Measurements from ENCODE around the gene FRY. TPM values are rescaled to one million over a fixed set of nuclear protein-coding genes. Genes with fewer than 3 reads are reported as not detected.

FRY gene
- total RNA-seq, 2 experiments from 2014 or later: 0.47 to 1.4 TPM

DNA sequence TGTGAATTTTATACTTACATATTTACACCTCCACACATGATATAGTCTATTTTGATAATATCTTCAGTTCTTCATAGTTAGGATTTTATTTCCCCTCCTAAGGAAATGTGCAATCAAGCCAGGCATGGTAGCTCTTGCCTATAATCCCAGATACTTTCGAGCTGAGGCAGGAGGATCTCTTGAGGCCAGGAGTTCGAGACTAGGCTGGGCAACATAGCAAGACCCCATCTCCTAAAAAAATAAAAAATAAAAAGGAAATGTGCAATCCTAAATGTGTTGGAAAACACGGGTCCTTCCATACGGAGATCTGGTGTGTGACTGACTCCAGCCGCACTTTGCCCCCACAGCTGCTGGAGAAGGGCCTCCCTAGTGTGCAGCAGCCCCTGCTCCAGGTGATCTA lies 212.1 kb downstream of the FRY start:
- ATAC-seq (no peak), DNase-seq (no peak)
- CTCF ChIA-PET: interaction anchor here (1.5 kb wide), 1 partner anchor 24 kb away, joined by 3 read pairs; no protein-coding TSS in a partner anchor
- Mint-ChIP-seq H3K27me3 (ENCODE audit: low read depth) (no peaks in the 10 kb centered on the region), H3K4me3 (no peak overlapping the region), H3K36me3 (ENCODE audit: low read depth) (no peaks in the 10 kb centered on the region), H3K4me1 (ENCODE audit: low read depth) (peaks cover 7% of the 10 kb centered on the region), H3K27ac (no peak overlapping the region), H3K9me3 (ENCODE audit: insufficient read depth) (no peaks in the 10 kb centered on the region)
- POLR2A ChIA-PET: no interaction called here

DNA sequence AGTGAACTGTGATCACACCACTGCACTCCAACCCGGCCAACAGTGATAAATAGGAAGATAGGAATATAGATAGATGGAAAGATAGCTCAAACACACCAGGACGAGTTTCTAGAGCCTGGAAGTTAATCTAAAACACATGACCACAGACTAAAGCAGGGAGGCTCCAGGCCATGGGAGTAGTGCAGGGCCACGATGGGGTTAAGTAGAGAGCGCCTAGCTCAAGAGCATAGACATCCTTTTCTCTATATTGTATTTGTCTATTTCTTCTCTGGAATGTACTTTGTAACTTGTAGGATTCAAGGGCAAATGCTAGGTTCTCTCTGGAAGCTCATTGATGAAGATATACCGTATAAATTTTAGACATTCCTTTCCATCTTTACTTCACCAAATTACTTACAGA lies 214.0 kb downstream of the FRY start:
- DNase-seq (no peak), ATAC-seq (no peak)
- Mint-ChIP-seq H3K27me3 (ENCODE audit: low read depth) (no peaks in the 10 kb centered on the region), H3K9me3 (ENCODE audit: insufficient read depth) (no peaks in the 10 kb centered on the region), H3K4me1 (ENCODE audit: low read depth) (peaks cover 7% of the 10 kb centered on the region), H3K27ac (no peak overlapping the region), H3K36me3 (ENCODE audit: low read depth) (no peaks in the 10 kb centered on the region), H3K4me3 (no peak overlapping the region)
- CTCF ChIA-PET: interaction anchor here (0.7 to 3.1 kb wide), 13 partner anchors 10 to 335 kb away, joined by 3 to 20 read pairs (median 4); no protein-coding TSS in a partner anchor
- POLR2A ChIA-PET: no interaction called here

DNA sequence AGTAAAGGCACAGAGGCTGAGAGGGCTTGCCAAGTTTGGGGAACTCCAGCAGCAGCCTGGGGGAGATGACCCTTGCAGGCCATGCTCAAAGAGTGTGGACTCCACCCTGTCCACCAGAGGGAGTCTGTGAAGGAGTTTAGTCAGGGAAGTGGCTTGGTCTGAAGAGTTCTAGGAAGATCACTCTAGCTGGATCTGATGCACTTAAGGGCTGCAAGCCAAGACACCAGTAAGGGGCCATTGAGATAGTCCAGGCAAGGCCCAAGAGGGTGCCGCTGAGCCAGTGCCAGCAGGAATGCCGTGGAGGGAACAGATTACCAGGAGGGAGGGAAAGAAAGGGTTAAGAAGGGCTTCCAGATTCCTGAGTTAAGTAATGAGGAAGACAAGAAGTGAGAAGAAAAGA lies 214.9 kb downstream of the FRY start:
- H3K9me3 Mint-ChIP-seq (ENCODE audit: insufficient read depth): no peaks in the 10 kb centered on the region
- ChIA-PET CTCF (interaction anchor here (0.8 to 3.1 kb wide), 16 partner anchors 10 to 336 kb away, joined by 3 to 20 read pairs (median 4); no protein-coding TSS in a partner anchor), POLR2A (no interaction called here)
- peak; percentile 79 for ATAC-seq
- no peaks in the 10 kb centered on the region for H3K36me3 Mint-ChIP-seq (ENCODE audit: low read depth)
- peaks cover 7% of the 10 kb centered on the region for H3K4me1 Mint-ChIP-seq (ENCODE audit: low read depth)
- no peak overlapping the region for H3K4me3 Mint-ChIP-seq
- H3K27ac Mint-ChIP-seq: no peak overlapping the region
- DNase-seq: peak; percentile 58
- no peaks in the 10 kb centered on the region for H3K27me3 Mint-ChIP-seq (ENCODE audit: low read depth)

DNA sequence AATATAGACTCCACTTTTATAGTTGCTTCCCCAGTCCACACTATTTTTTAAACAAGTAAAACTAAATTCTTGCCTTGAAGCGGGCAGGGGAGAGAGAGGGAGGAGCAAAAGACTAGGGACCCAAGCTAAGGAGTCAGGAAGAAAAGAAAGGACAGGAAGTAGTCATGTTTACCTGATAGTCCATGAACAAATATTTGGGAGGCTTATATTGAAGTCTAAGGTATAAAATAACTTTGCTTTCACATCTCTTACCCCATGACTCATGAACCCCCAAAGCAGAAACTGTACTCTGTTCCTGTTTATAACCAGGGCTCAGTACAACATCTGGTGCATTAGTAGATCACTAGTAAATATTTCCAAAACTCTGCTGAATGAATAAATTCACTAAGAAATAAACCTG lies 216.3 kb downstream of the FRY start:
- ChIA-PET CTCF (interaction anchor here (1.0 to 3.1 kb wide), 6 partner anchors 9 to 338 kb away, joined by 3 to 20 read pairs (median 10); no protein-coding TSS in a partner anchor), POLR2A (no interaction called here)
- H3K27ac Mint-ChIP-seq: no peak overlapping the region
- H3K36me3 Mint-ChIP-seq (ENCODE audit: low read depth): no peaks in the 10 kb centered on the region
- peaks cover 7% of the 10 kb centered on the region for H3K4me1 Mint-ChIP-seq (ENCODE audit: low read depth)
- H3K9me3 Mint-ChIP-seq (ENCODE audit: insufficient read depth): no peaks in the 10 kb centered on the region
- H3K27me3 Mint-ChIP-seq (ENCODE audit: low read depth): peaks cover 6% of the 10 kb centered on the region
- no peak for ATAC-seq
- DNase-seq: no peak
- no peak overlapping the region for H3K4me3 Mint-ChIP-seq

DNA sequence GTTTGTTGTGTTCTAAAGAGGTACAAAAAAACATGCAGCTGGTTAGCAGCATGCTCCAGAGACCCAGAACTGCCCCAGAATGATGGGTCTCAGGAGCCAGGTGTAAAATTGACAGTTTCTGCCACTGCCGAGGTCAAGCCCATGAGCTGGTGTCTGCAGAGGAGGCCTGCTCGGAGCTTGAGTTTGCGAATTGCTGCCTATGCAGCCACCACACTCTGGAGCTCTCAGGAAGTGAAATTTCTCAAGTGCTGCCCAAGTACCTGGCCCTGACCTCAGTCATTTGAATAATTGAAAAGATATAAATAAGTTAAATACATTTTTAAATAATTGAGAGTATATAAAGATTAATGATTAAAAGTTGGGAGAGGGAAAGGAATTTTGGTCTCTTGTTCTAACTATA lies 217.2 kb downstream of the FRY start:
- ATAC-seq (no peak), DNase-seq (no peak)
- Mint-ChIP-seq H3K36me3 (ENCODE audit: low read depth) (no peaks in the 10 kb centered on the region), H3K27me3 (ENCODE audit: low read depth) (peaks cover 6% of the 10 kb centered on the region), H3K9me3 (ENCODE audit: insufficient read depth) (no peaks in the 10 kb centered on the region), H3K27ac (no peak overlapping the region), H3K4me1 (ENCODE audit: low read depth) (peaks cover 7% of the 10 kb centered on the region), H3K4me3 (no peak overlapping the region)
- CTCF ChIA-PET: no interaction called here
- POLR2A ChIA-PET: interaction anchor here (0.8 kb wide), 1 partner anchor 66 kb away, joined by 4 read pairs; the partner anchor contains the start of genes BRCA2 and ZAR1L

DNA sequence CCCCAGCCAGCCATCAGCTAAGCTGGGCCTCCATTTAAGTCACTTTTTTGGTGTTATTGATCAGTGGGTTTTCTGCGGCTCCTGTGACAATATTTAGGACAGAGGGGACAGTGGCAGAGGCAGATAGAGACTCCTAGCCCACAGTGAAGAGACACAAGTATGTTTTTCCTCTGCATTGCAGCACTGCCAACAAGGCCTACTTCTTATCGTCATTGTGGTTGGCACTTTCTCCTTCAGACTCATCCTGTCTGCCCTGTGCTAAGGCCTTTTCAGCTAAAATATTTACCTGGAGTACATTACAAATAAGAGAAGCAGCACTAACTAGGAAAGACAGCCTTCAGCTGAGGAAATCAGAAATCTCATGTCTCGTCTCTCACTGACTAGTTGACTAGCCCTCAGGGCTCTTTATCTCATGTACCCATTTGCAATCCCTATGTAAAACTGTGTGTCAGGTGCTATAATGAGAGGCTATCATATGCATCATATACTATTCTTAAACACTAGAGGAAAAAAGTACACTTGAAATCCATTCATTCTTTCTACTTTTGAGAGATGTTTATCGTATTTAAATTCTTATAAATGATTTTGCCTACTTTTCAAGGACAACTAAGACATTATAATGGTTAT lies 221.4 kb downstream of the FRY start:
- H3K27me3 Mint-ChIP-seq (ENCODE audit: low read depth): peaks cover 10% of the 10 kb centered on the region
- H3K4me3 Mint-ChIP-seq: no peak overlapping the region
- ChIA-PET CTCF (interaction anchor here (1.1 kb wide), 1 partner anchor 56 kb away, joined by 3 read pairs; no protein-coding TSS in a partner anchor), POLR2A (no interaction called here)
- no peaks in the 10 kb centered on the region for H3K36me3 Mint-ChIP-seq (ENCODE audit: low read depth)
- DNase-seq: no peak
- no peaks in the 10 kb centered on the region for H3K4me1 Mint-ChIP-seq (ENCODE audit: low read depth)
- H3K9me3 Mint-ChIP-seq (ENCODE audit: insufficient read depth): no peaks in the 10 kb centered on the region
- ATAC-seq: no peak
- no peak overlapping the region for H3K27ac Mint-ChIP-seq

DNA sequence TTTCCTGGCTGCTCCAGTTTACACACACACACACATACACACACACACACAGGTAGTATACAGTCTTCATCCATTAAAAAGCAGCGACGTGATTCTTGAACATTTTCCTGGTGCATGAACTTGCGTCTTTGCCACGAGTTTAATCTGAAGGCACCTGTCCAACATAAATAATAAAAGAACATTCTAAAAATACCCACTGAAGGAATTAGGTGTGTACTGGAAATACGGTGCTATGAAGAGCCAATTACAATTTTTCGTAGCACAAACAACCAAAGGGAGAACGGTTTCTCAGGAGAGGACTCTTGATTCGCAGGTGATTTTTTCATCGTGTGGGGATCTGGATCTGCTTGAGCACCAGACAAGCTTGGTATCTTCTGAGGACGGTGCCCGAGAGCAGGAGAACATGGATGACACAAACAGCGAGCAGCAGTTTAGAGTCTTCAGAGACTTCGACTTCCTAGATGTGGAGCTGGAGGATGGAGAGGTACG lies 222.4 kb downstream of the FRY start:
- no peak for ATAC-seq
- Mint-ChIP-seq H3K9me3 (ENCODE audit: insufficient read depth) (no peaks in the 10 kb centered on the region), H3K4me3 (no peak overlapping the region), H3K4me1 (ENCODE audit: low read depth) (no peaks in the 10 kb centered on the region), H3K36me3 (ENCODE audit: low read depth) (no peaks in the 10 kb centered on the region), H3K27me3 (ENCODE audit: low read depth) (peaks cover 11% of the 10 kb centered on the region), H3K27ac (no peak overlapping the region)
- POLR2A ChIA-PET: interaction anchor here (0.8 kb wide), 1 partner anchor 61 kb away, joined by 4 read pairs; the partner anchor contains the start of genes BRCA2 and ZAR1L
- CTCF ChIA-PET: interaction anchor here (3.1 kb wide), 1 partner anchor 14 kb away, joined by 14 read pairs; no protein-coding TSS in a partner anchor
- DNase-seq: no peak

DNA sequence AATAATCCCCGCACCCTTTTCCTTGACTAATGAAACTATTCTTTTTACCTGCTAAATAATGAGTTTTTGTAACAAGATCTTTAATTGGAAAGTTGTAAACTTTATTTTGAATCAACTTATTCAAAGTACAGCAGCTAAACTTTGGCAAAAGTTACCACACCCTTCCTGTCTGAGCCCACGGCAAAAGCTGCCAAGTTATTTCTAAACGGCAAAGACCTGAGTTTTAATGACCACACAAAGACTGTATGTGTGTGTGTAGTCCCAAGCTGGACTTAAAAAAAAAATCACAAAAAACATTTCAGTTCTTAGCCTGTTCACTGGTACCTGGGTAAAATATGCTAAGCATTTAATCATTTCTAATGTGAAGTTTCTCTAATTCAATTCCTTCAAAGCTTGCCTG lies 222.8 kb downstream of the FRY start:
- no peaks in the 10 kb centered on the region for H3K4me1 Mint-ChIP-seq (ENCODE audit: low read depth)
- no peak overlapping the region for H3K27ac Mint-ChIP-seq
- peaks cover 15% of the 10 kb centered on the region for H3K27me3 Mint-ChIP-seq (ENCODE audit: low read depth)
- no peak for ATAC-seq
- CTCF ChIA-PET: interaction anchor here (0.6 to 3.1 kb wide), 2 partner anchors 13 to 188 kb away, joined by 3 to 14 read pairs; no protein-coding TSS in a partner anchor
- no peaks in the 10 kb centered on the region for H3K9me3 Mint-ChIP-seq (ENCODE audit: insufficient read depth)
- no peaks in the 10 kb centered on the region for H3K36me3 Mint-ChIP-seq (ENCODE audit: low read depth)
- POLR2A ChIA-PET: interaction anchor here (0.8 kb wide), 1 partner anchor 61 kb away, joined by 4 read pairs; the partner anchor contains the start of genes BRCA2 and ZAR1L
- no peak for DNase-seq
- H3K4me3 Mint-ChIP-seq: no peak overlapping the region

DNA sequence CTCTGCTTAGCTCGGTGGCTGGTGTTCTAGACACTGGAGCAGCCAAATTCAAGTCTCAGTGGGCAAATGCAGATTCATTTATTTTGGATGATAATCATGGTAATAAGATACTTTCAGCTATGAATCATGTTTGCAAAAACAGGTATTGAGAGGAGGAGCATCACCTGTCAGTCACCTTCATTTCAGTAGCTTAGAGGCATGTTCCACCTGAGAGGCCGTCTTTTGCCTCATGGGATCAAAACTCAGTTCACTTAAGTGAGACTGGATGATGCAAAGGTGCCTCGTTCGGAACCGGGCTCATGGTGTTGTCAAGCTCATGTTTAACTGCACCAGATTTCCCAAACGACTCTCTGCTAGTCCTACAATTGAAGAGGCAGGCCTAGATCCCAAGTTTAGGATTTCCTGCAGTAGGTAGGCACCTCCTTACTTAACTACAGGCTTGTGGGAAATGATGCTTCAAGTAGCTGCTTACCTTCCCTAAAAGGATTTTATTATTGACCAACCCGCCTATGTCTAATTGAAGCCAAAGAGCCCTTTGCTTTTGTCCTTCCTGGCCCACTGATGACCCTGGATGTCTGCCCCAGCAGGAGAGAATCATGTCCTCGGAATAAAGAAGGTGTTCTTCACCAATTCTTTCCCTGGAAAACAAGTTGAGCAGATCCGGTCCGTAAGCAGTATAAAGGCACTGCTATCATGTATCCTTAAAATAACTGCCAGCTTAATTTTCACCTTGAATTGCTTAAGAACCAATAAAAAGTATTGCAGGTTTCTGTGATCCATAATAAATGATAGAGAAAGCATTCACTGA lies 223.5 kb downstream of the FRY start:
- no peak for DNase-seq
- no peaks in the 10 kb centered on the region for H3K4me1 Mint-ChIP-seq (ENCODE audit: low read depth)
- H3K27ac Mint-ChIP-seq: no peak overlapping the region
- ATAC-seq: no peak
- no peaks in the 10 kb centered on the region for H3K36me3 Mint-ChIP-seq (ENCODE audit: low read depth)
- peaks cover 15% of the 10 kb centered on the region for H3K27me3 Mint-ChIP-seq (ENCODE audit: low read depth)
- H3K9me3 Mint-ChIP-seq (ENCODE audit: insufficient read depth): no peaks in the 10 kb centered on the region
- no peak overlapping the region for H3K4me3 Mint-ChIP-seq
- CTCF ChIA-PET: interaction anchor here (0.6 to 3.1 kb wide), 3 partner anchors 8 to 187 kb away, joined by 3 to 14 read pairs (median 7); no protein-coding TSS in a partner anchor
- POLR2A ChIA-PET: no interaction called here

DNA sequence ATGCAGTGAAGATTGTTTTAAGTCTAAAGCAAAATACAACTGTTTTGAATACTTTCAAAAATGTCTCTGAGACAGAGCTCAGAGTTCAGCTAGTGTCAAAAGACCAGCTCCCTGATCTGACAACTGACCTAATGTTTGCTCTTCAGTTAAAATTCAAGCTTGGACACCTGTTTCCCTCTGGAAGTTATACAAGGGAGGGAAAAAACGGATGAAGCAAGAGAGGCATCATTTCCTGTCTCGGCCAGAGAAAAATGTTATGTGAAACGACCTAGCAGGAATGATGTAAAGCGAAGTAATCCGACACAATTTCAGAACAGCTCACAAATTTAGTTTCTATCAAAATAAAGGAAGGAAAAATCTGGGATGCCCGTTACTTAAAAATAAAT lies 224.1 kb downstream of the FRY start:
- H3K4me1 Mint-ChIP-seq (ENCODE audit: low read depth): no peaks in the 10 kb centered on the region
- H3K27me3 Mint-ChIP-seq (ENCODE audit: low read depth): peaks cover 15% of the 10 kb centered on the region
- no peak overlapping the region for H3K4me3 Mint-ChIP-seq
- ATAC-seq (no peak), DNase-seq (no peak)
- ChIA-PET CTCF (interaction anchor here (2.7 to 3.1 kb wide), 2 partner anchors 8 to 12 kb away, joined by 7 to 14 read pairs; no protein-coding TSS in a partner anchor), POLR2A (no interaction called here)
- H3K36me3 Mint-ChIP-seq (ENCODE audit: low read depth): no peaks in the 10 kb centered on the region
- no peaks in the 10 kb centered on the region for H3K9me3 Mint-ChIP-seq (ENCODE audit: insufficient read depth)
- no peak overlapping the region for H3K27ac Mint-ChIP-seq

DNA sequence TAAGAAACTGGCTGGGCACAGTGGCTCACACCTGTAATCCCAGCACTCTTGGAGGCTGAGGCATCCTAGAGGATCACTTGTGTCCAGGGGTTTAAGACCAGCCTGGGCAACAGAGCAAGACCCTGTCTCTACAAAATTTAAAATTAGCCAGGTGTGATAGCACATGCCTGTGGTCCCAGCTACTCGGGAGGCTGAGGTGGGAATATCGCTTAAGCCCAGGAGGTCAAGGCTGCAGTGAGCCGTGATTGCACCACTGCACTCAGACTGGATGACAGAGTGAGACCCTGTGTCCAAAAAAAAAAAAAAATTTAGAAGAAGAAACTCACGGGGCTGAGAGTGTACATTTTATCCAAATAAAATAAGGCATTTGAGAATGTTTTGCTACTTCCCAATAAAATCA lies 224.7 kb downstream of the FRY start:
- Mint-ChIP-seq H3K36me3 (ENCODE audit: low read depth) (no peaks in the 10 kb centered on the region), H3K9me3 (ENCODE audit: insufficient read depth) (no peaks in the 10 kb centered on the region), H3K27ac (no peak overlapping the region), H3K4me3 (no peak overlapping the region), H3K27me3 (ENCODE audit: low read depth) (peaks cover 15% of the 10 kb centered on the region), H3K4me1 (ENCODE audit: low read depth) (no peaks in the 10 kb centered on the region)
- no peak for ATAC-seq
- ChIA-PET CTCF (interaction anchor here (2.7 to 3.1 kb wide), 2 partner anchors 9 to 11 kb away, joined by 7 to 14 read pairs; no protein-coding TSS in a partner anchor), POLR2A (no interaction called here)
- DNase-seq: no peak

Data from activated CD8-positive, alpha-beta T cell treated with anti-CD3 and anti-CD28 coated beads, Interleukin-2, amount 10 ng/mL, durations not matched to agents 7 days and 5 days (primary cell).